Esophagus muscularis mucosa (tissue), 4 donors: Measurements from ENCODE around the gene ASAP3. TPM values are rescaled to one million over a fixed set of nuclear protein-coding genes. Genes with fewer than 3 reads are reported as not detected.
"Not testable (repeated sequence)": the region's sequence is repeated elsewhere in the genome, so short reads cannot be mapped to it uniquely, and the experiment has no call there.

Experiments
- DNase-seq: peaks from one replicate; pipeline ENCODE4 v3.0.0-alpha.2; 2017; ENCODE audit errors: extremely low spot score
- H3K27ac ChIP-seq, 4 donors: fragments of 200-600 bp; sonication (generic); replicated peaks in 1 of 4; 1 replicate in 3 of 4; 2 replicates in 1 of 4; pipeline ENCODE4 v1.5.1; 2016 to 2019; ENCODE audit warnings: mild to moderate bottlenecking in 1 of 4
- H3K27me3 ChIP-seq, 4 donors: fragments of 200-600 bp; sonication (generic); one replicate each; pipeline versions ENCODE4 v1.5.1 to v1.6.0; 2016 to 2019
- H3K36me3 ChIP-seq, 4 donors: fragments of 200-600 bp; sonication (generic); one replicate each; pipeline ENCODE4 v1.5.1; 2016 to 2019
- H3K4me1 ChIP-seq, 4 donors: fragments of 200-600 bp; sonication (generic); one replicate each; pipeline ENCODE4 v1.5.1; 2016 to 2019
- H3K4me3 ChIP-seq, 4 donors: fragments of 200-600 bp; sonication (generic); 1 replicate in 2 of 4; 2 replicates in 2 of 4; pipeline ENCODE4 v1.5.1; 2016 to 2019; ENCODE audit warnings: mild to moderate bottlenecking in 4 of 4, moderate library complexity in 1 of 4
- H3K9me3 ChIP-seq, 4 donors: fragments of 200-600 bp; sonication (generic); 1 replicate in 3 of 4; 2 replicates in 1 of 4; pipeline ENCODE4 v1.5.1; 2016 to 2019
- CTCF ChIP-seq, 3 experiments: fragments of 200-600 bp in 2 of 3; fragments of 450-650 bp in 1 of 3; sonication (generic) in 2 of 3; IDR thresholded peaks; one replicate each; pipeline ENCODE4 v1.5.1; 2017 to 2019; ENCODE audit warnings: antibody characterized with exemption in 3 of 3, mild to moderate bottlenecking in 2 of 3, moderate library complexity in 1 of 3
- EP300 ChIP-seq: sonication (generic); formaldehyde crosslinking; IDR thresholded peaks from one replicate; pipeline ENCODE4 v1.6.1; 2017; ENCODE audit warnings: antibody characterized with exemption
- POLR2A ChIP-seq: fragments of 450-650 bp; IDR thresholded peaks from one replicate; pipeline ENCODE4 v1.6.1; 2017; ENCODE audit warnings: antibody characterized with exemption, moderate library complexity, mild to moderate bottlenecking, low read depth
- POLR2AphosphoS5 ChIP-seq, 2 donors: sonication (generic); formaldehyde crosslinking; IDR thresholded peaks; one replicate each; pipeline ENCODE4 v1.6.1; 2017; ENCODE audit warnings: antibody characterized with exemption in 2 of 2
- WGBS: methylation state at CpG from one replicate; pipeline ENCODE4 v1.1.5; 2018; 5-methylcytosine and 5-hydroxymethylcytosine counted together
- intact Hi-C: fragments of 100-400 bp; cut with DNase I; formaldehyde crosslinking; loops from one replicate; pipeline ENCODE4 v1.15.1; 2023
- total RNA-seq, 4 donors: library from RNA; depleted of rRNA; stranded (reverse); fragments of >200 nt; gene quantifications; one replicate each; pipeline versions ENCODE4 v1.1.0 to v1.2.1, GENCODE V29; 2016

Gene ASAP3
- total RNA-seq, 4 donors from 2014 or later = 25.3 to 32.8 (median 27.9) TPM

DNA sequence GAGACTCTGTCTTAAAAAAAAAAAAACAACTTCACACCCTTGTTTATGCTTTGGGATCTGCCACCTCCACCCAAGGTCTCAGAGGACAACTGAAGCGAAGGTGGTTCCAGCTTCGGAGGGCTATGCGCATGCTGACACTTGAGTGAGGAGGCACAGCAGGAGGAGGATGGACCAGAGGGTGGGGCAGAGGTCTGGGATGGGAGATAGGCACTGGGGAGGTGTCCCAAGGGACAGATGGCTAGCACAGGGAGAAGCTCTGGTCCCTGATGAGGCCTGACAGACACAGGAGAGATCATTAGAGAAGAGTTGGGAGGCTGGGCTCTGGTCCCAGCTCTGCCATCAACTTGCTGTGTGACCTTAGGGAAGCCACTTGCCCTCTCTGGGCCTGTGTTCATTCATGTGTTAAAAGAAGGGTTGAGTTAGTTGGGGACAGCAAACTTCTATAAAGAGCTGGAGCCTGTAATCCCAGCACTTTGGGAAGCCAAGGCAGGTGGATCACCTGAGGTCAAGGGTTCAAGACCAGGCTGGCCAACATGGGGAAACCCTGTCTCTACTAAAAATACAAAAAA, 30.2 kb upstream of the ASAP3 start:
- no peak for DNase-seq
- H3K9me3 ChIP-seq = no peaks in the 10 kb centered on the region
- H3K4me1 ChIP-seq = no peaks in the 10 kb centered on the region
- TF ChIP-seq EP300 (no peak), POLR2AphosphoS5 (IDR thresholded peaks at IDR 0.05) (no peak), CTCF (IDR thresholded peaks at IDR 0.05) (no peak), POLR2A (no peak)
- H3K27me3 ChIP-seq = no peaks in the 10 kb centered on the region
- H3K36me3 ChIP-seq = no peaks in the 10 kb centered on the region
- no peak overlapping the region for H3K27ac ChIP-seq
- no peak overlapping the region for H3K4me3 ChIP-seq
- intact Hi-C loops = no loop called here
- 92% methylated on average over 3 of the region's 3 CpGs for WGBS

- DNase-seq = no peak
- no peaks in the 10 kb centered on the region for H3K9me3 ChIP-seq
- H3K27ac ChIP-seq = no peak overlapping the region
- H3K27me3 ChIP-seq = peaks cover 0 to 4% (median 0%) of the 10 kb centered on the region in 4 donors
- 98% methylated on average over 15 of the region's 15 CpGs for WGBS
- no peaks in the 10 kb centered on the region for H3K4me1 ChIP-seq
- intact Hi-C loops = no loop called here
- no peaks in the 10 kb centered on the region for H3K36me3 ChIP-seq
- no peak for TF ChIP-seq POLR2A
- no peak for TF ChIP-seq CTCF (IDR thresholded peaks at IDR 0.05)
- no peak for TF ChIP-seq POLR2AphosphoS5 (IDR thresholded peaks at IDR 0.05)
- H3K4me3 ChIP-seq = no peak overlapping the region
Observed at GRCh38 chr1:23509896-23510295, 25.9 kb upstream of the ASAP3 start.

GRCh38 chr1:23506376-23507107, 22.6 kb upstream of the ASAP3 start:
- DNase-seq = no peak
- TF ChIP-seq POLR2AphosphoS5 (IDR thresholded peaks at IDR 0.05) = no peak
- TF ChIP-seq EP300 = no peak
- TF ChIP-seq POLR2A = no peak
- no peak for TF ChIP-seq CTCF (IDR thresholded peaks at IDR 0.05)
- H3K4me1 ChIP-seq = no peaks in the 10 kb centered on the region

DNA sequence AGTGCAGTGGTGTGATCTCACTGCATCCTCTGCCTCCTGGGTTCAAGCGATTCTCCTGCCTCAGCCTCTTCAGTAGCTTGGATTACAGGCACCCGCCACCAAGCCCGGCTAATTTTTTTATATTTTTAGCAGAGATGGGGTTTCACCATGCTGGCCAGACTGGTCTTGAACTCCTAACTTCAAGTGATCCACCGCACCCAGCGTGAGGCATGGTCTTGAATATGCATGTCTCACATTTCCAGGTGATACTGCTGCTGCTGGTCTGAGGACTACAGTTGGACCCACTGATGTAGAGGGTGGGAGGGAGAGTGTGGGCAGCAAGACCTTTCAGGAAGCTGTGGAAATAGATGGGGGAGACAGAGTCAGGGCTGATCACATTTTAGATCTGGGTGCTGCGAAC, 21.9 kb upstream of the ASAP3 start:
- H3K4me1 ChIP-seq = no peaks in the 10 kb centered on the region
- H3K27me3 ChIP-seq = peaks cover 0 to 4% (median 0%) of the 10 kb centered on the region in 4 donors
- no peak overlapping the region for H3K4me3 ChIP-seq
- WGBS = 100% methylated on average over 4 of the region's 6 CpGs
- TF ChIP-seq POLR2AphosphoS5 (IDR thresholded peaks at IDR 0.05) (no peak), POLR2A (no peak), CTCF (IDR thresholded peaks at IDR 0.05) (no peak), EP300 (no peak)
- H3K9me3 ChIP-seq = no peaks in the 10 kb centered on the region
- no peaks in the 10 kb centered on the region for H3K36me3 ChIP-seq
- intact Hi-C loops = no loop called here
- no peak for DNase-seq
- no peak overlapping the region for H3K27ac ChIP-seq

More at GRCh38 chr1:23506376-23507107, 22.6 kb upstream of the ASAP3 start:
- no peak overlapping the region for H3K27ac ChIP-seq
- intact Hi-C loops = no loop called here
- peaks cover 0 to 4% (median 0%) of the 10 kb centered on the region in 4 donors for H3K27me3 ChIP-seq
- H3K9me3 ChIP-seq = no peaks in the 10 kb centered on the region
- H3K4me3 ChIP-seq = no peak overlapping the region
- WGBS = 91% methylated on average over 13 of the region's 13 CpGs
- no peaks in the 10 kb centered on the region for H3K36me3 ChIP-seq

- H3K4me1 ChIP-seq, DNase-seq, H3K27ac ChIP-seq, H3K4me3 ChIP-seq, H3K36me3 ChIP-seq, H3K9me3 ChIP-seq, intact Hi-C loops, H3K27me3 ChIP-seq: not testable (repeated sequence)
- WGBS = 73% methylated on average over 8 of the region's 24 CpGs
Observed at GRCh38 chr1:23504156-23504555, 20.2 kb upstream of the ASAP3 start.
